ENCODE data around the gene ZNF23. TPM values are rescaled to one million over a fixed set of nuclear protein-coding genes. Genes with fewer than 3 reads are reported as not detected.
A peak's percentile ranks its signal among the peaks of the same experiment; 100 is the strongest.

ZNF23 gene
- total RNA-seq, 1 donor from 2014 or later: 10.5 TPM

DNA sequence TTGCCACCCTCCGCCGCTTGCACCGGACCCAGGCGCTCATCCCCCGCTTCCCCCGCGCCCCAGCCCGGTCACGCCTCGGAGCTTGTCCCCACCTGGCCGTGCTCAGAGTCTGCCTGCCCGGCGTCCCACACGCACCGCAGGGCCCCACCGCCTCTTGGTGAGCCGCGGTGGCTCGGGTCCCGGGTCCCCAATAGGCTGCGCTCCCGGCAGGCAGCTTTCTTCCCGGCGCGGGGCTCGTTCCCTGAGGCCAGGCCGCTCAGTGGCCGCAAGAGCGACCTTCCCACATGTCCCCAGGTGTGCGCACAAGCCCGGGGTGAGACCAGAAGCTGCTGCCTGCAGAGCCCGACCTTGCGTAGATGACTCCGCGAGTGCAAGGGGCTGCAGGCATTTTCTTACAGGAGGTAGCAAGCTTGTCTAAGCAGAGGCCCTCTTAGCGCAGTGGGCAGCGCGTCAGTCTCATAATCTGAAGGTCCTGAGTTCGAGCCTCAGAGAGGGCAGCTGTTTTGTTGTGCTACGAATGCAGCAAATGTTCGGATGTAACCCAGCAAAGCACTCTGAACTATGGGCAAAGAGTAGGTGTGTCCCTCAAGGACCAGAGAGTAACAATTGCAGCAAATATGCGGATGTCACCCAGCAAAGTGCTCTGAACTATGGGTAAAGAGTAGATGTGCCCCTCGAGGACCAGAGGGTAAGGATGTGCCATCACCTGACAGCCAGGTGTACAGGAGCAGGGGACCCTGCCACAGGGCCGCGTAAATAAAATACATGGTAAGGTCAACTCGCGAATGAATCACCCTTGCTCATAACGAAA lies 35.8 kb downstream of the ZNF23 start:
- Mint-ChIP-seq H3K36me3 (ENCODE audit: unreplicated experiment) (no peaks in the 10 kb centered on the region), H3K4me3 (ENCODE audit: unreplicated experiment) (peak overlapping the region; percentile 57), H3K9me3 (ENCODE audit: unreplicated experiment) (peaks cover 7% of the 10 kb centered on the region), H3K27ac (ENCODE audit: unreplicated experiment) (no peak overlapping the region), H3K27me3 (ENCODE audit: unreplicated experiment) (peaks cover 22% of the 10 kb centered on the region), H3K4me1 (ENCODE audit: unreplicated experiment) (peaks cover 3% of the 10 kb centered on the region)
- DNase-seq (ENCODE audit: extremely low spot score, unreplicated experiment): no peak
- TF ChIP-seq, protein P1, sequence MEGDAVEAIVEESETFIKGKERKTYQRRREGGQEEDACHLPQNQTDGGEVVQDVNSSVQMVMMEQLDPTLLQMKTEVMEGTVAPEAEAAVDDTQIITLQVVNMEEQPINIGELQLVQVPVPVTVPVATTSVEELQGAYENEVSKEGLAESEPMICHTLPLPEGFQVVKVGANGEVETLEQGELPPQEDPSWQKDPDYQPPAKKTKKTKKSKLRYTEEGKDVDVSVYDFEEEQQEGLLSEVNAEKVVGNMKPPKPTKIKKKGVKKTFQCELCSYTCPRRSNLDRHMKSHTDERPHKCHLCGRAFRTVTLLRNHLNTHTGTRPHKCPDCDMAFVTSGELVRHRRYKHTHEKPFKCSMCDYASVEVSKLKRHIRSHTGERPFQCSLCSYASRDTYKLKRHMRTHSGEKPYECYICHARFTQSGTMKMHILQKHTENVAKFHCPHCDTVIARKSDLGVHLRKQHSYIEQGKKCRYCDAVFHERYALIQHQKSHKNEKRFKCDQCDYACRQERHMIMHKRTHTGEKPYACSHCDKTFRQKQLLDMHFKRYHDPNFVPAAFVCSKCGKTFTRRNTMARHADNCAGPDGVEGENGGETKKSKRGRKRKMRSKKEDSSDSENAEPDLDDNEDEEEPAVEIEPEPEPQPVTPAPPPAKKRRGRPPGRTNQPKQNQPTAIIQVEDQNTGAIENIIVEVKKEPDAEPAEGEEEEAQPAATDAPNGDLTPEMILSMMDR (IDR thresholded peaks at IDR 0.05): no peak

DNA sequence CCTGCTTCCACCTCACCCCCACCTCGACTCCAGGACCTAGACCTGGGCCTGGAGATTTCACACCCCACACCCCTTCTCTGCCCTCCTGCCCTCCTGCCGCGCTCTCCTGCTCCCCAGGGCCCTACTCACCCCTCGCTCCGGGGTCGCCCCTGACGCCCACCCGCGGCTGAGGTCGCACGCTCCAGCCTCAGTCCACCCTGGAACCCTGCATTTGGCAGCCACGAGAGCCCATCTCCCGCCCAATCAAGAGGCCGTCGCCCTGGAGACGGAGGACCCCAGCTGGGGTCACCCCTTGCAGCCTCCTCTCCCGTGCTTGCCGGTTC lies 36.3 kb downstream of the ZNF23 start:
- Mint-ChIP-seq H3K4me3 (ENCODE audit: unreplicated experiment) (no peak overlapping the region), H3K9me3 (ENCODE audit: unreplicated experiment) (peaks cover 7% of the 10 kb centered on the region), H3K36me3 (ENCODE audit: unreplicated experiment) (no peaks in the 10 kb centered on the region), H3K27ac (ENCODE audit: unreplicated experiment) (no peak overlapping the region), H3K4me1 (ENCODE audit: unreplicated experiment) (peaks cover 3% of the 10 kb centered on the region), H3K27me3 (ENCODE audit: unreplicated experiment) (peaks cover 24% of the 10 kb centered on the region)
- TF ChIP-seq, protein P1 (IDR thresholded peaks at IDR 0.05): no peak
- DNase-seq (ENCODE audit: extremely low spot score, unreplicated experiment): no peak

DNA sequence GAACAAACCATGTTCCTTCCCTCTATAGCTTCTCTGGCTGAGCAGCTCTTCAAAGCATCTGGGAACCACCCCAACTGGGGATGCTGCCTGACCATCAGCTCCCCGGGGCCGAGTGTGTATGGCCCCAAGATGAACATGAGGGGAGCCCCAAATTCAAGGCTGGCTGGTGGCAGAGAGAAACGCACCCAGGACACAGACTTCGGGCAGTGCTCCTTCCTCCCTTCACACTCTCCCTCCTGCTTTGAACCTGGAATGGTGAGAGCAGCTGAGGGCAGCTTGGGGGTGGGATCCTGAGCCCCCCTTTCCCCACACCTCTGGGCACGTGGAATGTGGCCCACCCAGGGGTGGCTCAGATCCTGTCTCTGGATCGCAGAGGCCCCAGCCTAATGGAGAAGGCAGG lies 37.4 kb downstream of the ZNF23 start:
- peaks cover 3% of the 10 kb centered on the region for H3K4me1 Mint-ChIP-seq (ENCODE audit: unreplicated experiment)
- no peak overlapping the region for H3K27ac Mint-ChIP-seq (ENCODE audit: unreplicated experiment)
- DNase-seq (ENCODE audit: extremely low spot score, unreplicated experiment): no peak
- peaks cover 7% of the 10 kb centered on the region for H3K9me3 Mint-ChIP-seq (ENCODE audit: unreplicated experiment)
- TF ChIP-seq, protein P1 (IDR thresholded peaks at IDR 0.05): no peak
- H3K27me3 Mint-ChIP-seq (ENCODE audit: unreplicated experiment): peaks cover 24% of the 10 kb centered on the region
- no peak overlapping the region for H3K4me3 Mint-ChIP-seq (ENCODE audit: unreplicated experiment)
- H3K36me3 Mint-ChIP-seq (ENCODE audit: unreplicated experiment): no peaks in the 10 kb centered on the region

DNA sequence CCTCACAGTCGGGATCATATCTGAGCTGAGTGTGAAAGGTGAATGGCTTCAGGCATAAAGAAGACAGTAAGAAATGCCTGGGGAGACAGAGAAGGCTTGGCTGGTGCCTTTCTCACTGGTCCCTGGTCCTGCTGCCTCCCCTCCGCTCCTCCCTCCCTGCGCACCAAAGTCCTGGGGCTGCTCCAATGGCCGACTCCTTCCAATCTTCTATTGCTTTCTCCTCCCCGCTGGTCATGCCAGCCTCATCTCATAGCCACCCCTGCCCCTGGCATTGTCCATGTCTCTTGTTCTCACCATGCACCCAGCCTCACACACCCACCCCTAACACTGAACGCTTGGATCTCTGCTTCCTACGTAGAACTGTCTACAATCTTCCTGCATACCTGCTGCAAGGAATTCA lies 38.2 kb downstream of the ZNF23 start:
- no peak overlapping the region for H3K4me3 Mint-ChIP-seq (ENCODE audit: unreplicated experiment)
- H3K27me3 Mint-ChIP-seq (ENCODE audit: unreplicated experiment): peaks cover 24% of the 10 kb centered on the region
- TF ChIP-seq, protein P1 (IDR thresholded peaks at IDR 0.05): no peak
- peaks cover 3% of the 10 kb centered on the region for H3K4me1 Mint-ChIP-seq (ENCODE audit: unreplicated experiment)
- H3K9me3 Mint-ChIP-seq (ENCODE audit: unreplicated experiment): peaks cover 7% of the 10 kb centered on the region
- H3K36me3 Mint-ChIP-seq (ENCODE audit: unreplicated experiment): no peaks in the 10 kb centered on the region
- no peak for DNase-seq (ENCODE audit: extremely low spot score, unreplicated experiment)
- no peak overlapping the region for H3K27ac Mint-ChIP-seq (ENCODE audit: unreplicated experiment)

DNA sequence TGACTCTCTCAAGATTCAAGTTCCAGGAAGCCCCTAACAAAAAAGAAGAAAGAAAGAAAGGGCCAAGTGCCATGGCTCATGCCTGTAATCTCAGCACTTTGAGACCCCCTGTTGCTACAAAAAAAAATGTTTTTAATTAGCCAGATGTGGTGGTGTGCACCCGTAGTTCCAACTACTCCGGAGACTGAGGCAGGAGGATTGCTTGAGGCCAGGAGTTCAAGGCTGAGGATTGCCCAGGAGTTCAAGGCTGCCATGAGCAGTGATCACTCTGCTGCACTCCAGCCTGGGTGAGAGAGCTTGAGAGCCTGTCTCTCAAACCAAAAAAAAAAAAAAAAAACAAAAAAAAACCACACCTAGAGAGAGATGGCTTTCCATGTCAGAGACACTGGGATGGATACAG lies 39.0 kb downstream of the ZNF23 start:
- Mint-ChIP-seq H3K4me3 (ENCODE audit: unreplicated experiment) (no peak overlapping the region), H3K4me1 (ENCODE audit: unreplicated experiment) (peaks cover 3% of the 10 kb centered on the region), H3K27ac (ENCODE audit: unreplicated experiment) (no peak overlapping the region), H3K36me3 (ENCODE audit: unreplicated experiment) (no peaks in the 10 kb centered on the region), H3K9me3 (ENCODE audit: unreplicated experiment) (peaks cover under 1% of the 10 kb centered on the region), H3K27me3 (ENCODE audit: unreplicated experiment) (peaks cover 28% of the 10 kb centered on the region)
- DNase-seq (ENCODE audit: extremely low spot score, unreplicated experiment): no peak
- TF ChIP-seq, protein P1 (IDR thresholded peaks at IDR 0.05): no peak
